AG04450 (cell line): ENCODE measurements around the gene CYREN. TPM values are rescaled to one million over a fixed set of nuclear protein-coding genes. Genes with fewer than 3 reads are reported as not detected.

ENCODE experiments used
- CTCF ChIA-PET: fragments of 300-600, 350-600 bp; formaldehyde crosslinking; extraction: SDS; loops from one replicate; lab custom pipeline; 2022; ENCODE audit warnings: antibody characterized with exemption, inconsistent platforms; lab: Charles Lee
- POLR2A ChIA-PET: fragments of 350-600 bp; formaldehyde crosslinking; extraction: SDS; loops from one replicate; lab custom pipeline; 2021; ENCODE audit warnings: antibody characterized with exemption, inconsistent platforms; lab: Yijun Ruan, JAX
- DNase-seq: peaks from one replicate; pipeline ENCODE4 v3.0.0-alpha.2; 2011; ENCODE audit warnings: low read depth, low spot score
- H3K27ac ChIP-seq: one replicate; pipeline ENCODE4 v1.5.1; 2012; ENCODE audit warnings: low read depth, low read length, control low read depth
- H3K27me3 ChIP-seq: one replicate; pipeline ENCODE4 v1.6.0; 2012; ENCODE audit warnings: low read length; ENCODE audit not compliant: control insufficient read depth, insufficient read depth
- H3K4me3 ChIP-seq: 2 replicates; pipeline ENCODE4 v1.5.1; 2011; ENCODE audit warnings: mild to moderate bottlenecking, low read depth, low read length, control low read depth
- H3K9me3 ChIP-seq: 2 replicates; pipeline ENCODE4 v1.5.1; 2012; ENCODE audit warnings: low read length; ENCODE audit not compliant: control insufficient read depth, insufficient read depth
- polyA plus RNA-seq: library from polyadenylated mRNA; depleted of rRNA; stranded (reverse); fragments of >200 nt; gene quantifications from 2 replicates; pipeline ENCODE4 v1.2.3, GENCODE V29; 2011
- TF ChIP-seq, protein P1 (sequence below): IDR thresholded peaks from 2 replicates; pipeline ENCODE4 v1.5.1; 2011; ENCODE audit warnings: low read depth, low read length, control low read depth, inconsistent platforms

The CYREN gene
- polyA plus RNA-seq, 1 experiment, result 30.6 TPM

DNA sequence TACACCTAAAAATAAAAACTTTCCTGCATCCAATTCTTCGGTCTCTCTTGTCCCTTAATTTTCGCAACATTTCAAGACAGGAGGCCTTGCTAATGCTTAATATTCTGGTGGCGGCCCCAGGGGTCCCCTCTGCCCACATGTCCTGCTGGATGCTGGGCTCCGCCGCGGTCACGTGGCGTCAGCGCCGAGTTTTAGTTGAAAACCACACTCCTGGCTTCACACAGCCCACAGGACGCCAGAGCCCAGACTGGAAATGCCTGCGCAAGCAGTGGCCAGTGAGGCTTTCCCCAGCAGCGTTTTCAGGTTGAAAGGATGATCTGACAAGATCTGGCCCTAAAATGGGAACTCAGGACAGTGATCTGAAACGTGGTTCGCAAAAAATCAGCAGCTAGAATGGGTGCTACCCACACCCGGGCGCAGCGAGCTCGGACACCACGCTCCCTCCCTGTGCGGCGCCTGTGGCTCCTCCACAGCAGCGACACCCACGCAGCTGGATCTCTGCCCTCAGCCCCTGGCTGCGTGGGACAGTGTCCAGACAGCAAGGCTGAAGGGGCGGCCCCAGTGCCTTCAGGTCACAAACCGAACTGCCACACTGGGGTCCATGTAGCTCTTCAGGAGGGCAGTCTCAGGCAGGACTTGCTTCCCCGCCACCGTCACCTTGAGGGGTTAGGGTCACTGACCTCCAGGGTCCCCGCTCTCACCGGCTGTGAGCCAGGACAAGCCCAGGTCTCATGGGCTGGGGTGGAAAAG lies 11.6 kb upstream of the CYREN start:
- TF ChIP-seq, protein P1, sequence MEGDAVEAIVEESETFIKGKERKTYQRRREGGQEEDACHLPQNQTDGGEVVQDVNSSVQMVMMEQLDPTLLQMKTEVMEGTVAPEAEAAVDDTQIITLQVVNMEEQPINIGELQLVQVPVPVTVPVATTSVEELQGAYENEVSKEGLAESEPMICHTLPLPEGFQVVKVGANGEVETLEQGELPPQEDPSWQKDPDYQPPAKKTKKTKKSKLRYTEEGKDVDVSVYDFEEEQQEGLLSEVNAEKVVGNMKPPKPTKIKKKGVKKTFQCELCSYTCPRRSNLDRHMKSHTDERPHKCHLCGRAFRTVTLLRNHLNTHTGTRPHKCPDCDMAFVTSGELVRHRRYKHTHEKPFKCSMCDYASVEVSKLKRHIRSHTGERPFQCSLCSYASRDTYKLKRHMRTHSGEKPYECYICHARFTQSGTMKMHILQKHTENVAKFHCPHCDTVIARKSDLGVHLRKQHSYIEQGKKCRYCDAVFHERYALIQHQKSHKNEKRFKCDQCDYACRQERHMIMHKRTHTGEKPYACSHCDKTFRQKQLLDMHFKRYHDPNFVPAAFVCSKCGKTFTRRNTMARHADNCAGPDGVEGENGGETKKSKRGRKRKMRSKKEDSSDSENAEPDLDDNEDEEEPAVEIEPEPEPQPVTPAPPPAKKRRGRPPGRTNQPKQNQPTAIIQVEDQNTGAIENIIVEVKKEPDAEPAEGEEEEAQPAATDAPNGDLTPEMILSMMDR, result no peak
- Histone ChIP-seq H3K4me3 (no peak overlapping the region), H3K9me3 (peaks cover 32% of the 10 kb centered on the region), H3K27ac (no peak overlapping the region), H3K27me3 (no peaks in the 10 kb centered on the region)
- DNase-seq, result no peak
- ChIA-PET CTCF (interaction anchor here (2.4 kb wide), 1 partner anchor 11 kb away, joined by 7 read pairs; the partner anchor contains the start of gene CYREN), POLR2A (no interaction called here)

DNA sequence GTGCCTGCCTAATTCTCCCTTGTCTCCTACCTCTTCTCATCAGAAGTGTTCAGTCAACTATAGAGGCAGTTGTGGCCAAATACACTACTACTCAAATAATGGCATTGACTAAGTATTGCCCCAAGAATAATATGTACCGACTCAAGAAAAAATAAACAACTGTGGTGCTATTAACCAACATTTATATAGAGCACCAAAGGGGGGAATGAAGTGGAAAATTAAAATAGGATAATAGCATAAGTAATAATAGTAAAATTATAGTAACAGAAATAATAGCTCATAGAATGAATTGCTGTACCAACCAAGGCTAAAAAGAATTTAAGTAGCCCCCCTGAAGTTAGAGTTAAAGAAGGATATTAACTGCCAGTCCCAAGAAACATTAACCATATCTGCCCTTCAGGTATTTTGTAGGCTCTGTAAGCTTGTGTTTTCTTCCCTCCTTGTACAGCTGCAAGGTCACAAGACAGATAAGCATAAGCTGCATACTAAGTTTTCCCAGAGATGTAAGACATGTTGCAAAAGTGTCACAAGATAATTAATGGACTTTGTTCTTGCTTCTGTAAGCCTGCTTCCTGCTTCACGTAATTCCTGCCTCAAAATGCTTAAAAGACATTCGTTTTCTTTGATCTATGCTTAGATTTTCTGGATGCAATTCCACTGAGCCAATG lies 10.9 kb upstream of the CYREN start:
- CTCF ChIA-PET, result interaction anchor here (1.8 to 2.4 kb wide), 2 partner anchors 11 kb away, joined by 4 to 7 read pairs; partner anchors contain the start of gene CYREN
- POLR2A ChIA-PET, result no interaction called here
- Histone ChIP-seq H3K4me3 (no peak overlapping the region), H3K9me3 (peaks cover 32% of the 10 kb centered on the region), H3K27me3 (no peaks in the 10 kb centered on the region), H3K27ac (no peak overlapping the region)
- TF ChIP-seq, protein P1, result no peak
- no peak for DNase-seq

DNA sequence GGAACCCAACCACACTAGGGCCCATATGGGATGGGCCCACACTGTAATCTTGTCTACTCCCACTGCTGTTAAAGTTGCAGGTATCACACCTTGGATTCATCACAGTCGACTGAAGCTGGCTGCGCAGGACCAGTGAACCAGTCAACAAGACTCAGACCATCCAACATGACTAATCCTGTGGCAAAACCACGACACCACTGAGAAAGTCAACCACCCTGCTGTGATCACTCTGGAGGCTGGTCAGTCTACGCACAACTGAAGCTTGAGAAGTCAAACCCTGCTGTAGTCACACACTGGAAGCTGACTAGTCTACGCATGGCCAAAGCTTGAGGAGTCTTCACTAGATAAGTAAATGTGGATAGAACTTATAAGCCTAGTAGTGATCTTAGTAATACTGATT lies 9.6 kb upstream of the CYREN start:
- TF ChIP-seq, protein P1, result no peak
- ChIA-PET CTCF (interaction anchor here (0.6 to 1.8 kb wide), 3 partner anchors 9 to 196 kb away, joined by 4 to 5 read pairs (median 4); partner anchors contain the start of gene CYREN), POLR2A (no interaction called here)
- no peak overlapping the region for H3K27ac ChIP-seq
- peaks cover 32% of the 10 kb centered on the region for H3K9me3 ChIP-seq
- no peaks in the 10 kb centered on the region for H3K27me3 ChIP-seq
- no peak overlapping the region for H3K4me3 ChIP-seq
- DNase-seq, result no peak

DNA sequence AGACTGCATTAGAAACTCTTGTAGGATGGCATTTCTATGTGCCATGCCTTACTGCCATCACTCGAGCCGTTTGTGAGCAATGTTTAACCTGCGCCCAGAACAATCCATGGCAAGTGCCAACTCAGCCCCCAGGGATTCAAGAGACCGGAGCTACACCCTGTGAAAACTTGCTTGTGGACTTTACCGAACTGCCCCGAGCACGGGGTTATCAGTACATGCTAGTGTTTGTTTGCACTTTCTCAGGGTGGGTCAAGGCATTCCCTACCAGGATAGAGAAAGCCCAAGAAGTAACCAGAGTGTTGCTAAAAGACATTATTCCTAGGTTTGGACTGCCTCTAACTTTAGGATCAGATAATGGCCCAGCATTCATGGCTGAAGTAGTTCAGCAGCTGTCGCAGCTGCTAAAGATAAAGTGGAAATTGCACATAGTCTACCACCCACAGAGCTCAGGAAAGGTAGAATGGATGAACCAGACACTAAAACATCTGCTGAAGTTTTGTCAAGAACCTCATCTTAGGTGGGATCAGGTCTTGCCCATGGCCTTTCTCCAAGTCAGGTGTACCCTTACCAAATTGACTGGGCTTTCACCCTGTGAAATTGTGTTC lies 8.9 kb upstream of the CYREN start:
- TF ChIP-seq, protein P1, result no peak

More for the DNA sequence above, 8.9 kb upstream of the CYREN start:
- Histone ChIP-seq H3K27me3 (no peaks in the 10 kb centered on the region), H3K9me3 (peaks cover 32% of the 10 kb centered on the region), H3K4me3 (no peak overlapping the region), H3K27ac (no peak overlapping the region)
- POLR2A ChIA-PET, result no interaction called here
- no peak for DNase-seq
- CTCF ChIA-PET, result interaction anchor here (0.6 to 1.8 kb wide), 3 partner anchors 9 to 196 kb away, joined by 4 to 5 read pairs (median 4); partner anchors contain the start of gene CYREN
